Ovary (tissue), 9 donors: ENCODE results near the gene ONECUT3. TPM values are rescaled to one million over a fixed set of nuclear protein-coding genes. Genes with fewer than 3 reads are reported as not detected.
A peak's percentile ranks its signal among the peaks of the same experiment; 100 is the strongest.

ENCODE experiments used
- DNase-seq, 5 donors: peaks; one replicate each; pipeline ENCODE4 v3.0.0-alpha.2; 2019 to 2020
- H3K27ac ChIP-seq, 2 donors: fragments of 200-600 bp; one replicate each; pipeline versions ENCODE4 v1.5.1 to v1.8.0; 2019 to 2022
- H3K27me3 ChIP-seq: fragments of 200-600 bp; one replicate; pipeline ENCODE4 v1.8.0; 2022
- H3K36me3 ChIP-seq: fragments of 200-600 bp; sonication (generic); one replicate; pipeline ENCODE4 v1.5.1; 2019
- H3K4me1 ChIP-seq: one replicate; pipeline ENCODE4 v1.8.1; 2013; ENCODE audit warnings: mild to moderate bottlenecking, moderate library complexity; ENCODE audit not compliant: insufficient read depth
- H3K4me3 ChIP-seq: fragments of 200-600 bp; sonication (generic); one replicate; pipeline ENCODE4 v1.5.1; 2017
- H3K9me3 ChIP-seq, 2 donors: fragments of 200-600 bp in 1 of 2; sonication (generic) in 1 of 2; one replicate each; pipeline versions ENCODE4 v1.5.1 to v1.8.1; 2013 to 2019; ENCODE audit warnings: mild to moderate bottlenecking in 1 of 2, moderate library complexity in 1 of 2
- EP300 ChIP-seq: sonication (generic); formaldehyde crosslinking; IDR thresholded peaks from one replicate; pipeline ENCODE4 v1.6.1; 2017; ENCODE audit warnings: antibody characterized with exemption
- POLR2A ChIP-seq: fragments of 450-650 bp; IDR thresholded peaks from one replicate; pipeline ENCODE4 v1.6.1; 2017; ENCODE audit warnings: antibody characterized with exemption, mild to moderate bottlenecking, moderate library complexity
- WGBS, 3 donors: extraction: QIAGEN DNeasy Blood & Tissue Kit in 1 of 3; methylation state at CpG; one replicate each; pipeline versions ENCODE4 v1.1.5 to v1.1.7; 2013 to 2017; 5-methylcytosine and 5-hydroxymethylcytosine counted together
- intact Hi-C, 4 donors: fragments of 100-400 bp; cut with DNase I; formaldehyde crosslinking; loops; one replicate each; pipeline versions ENCODE4 v1.11.0 to v1.15.1; 2022 to 2023
- polyA plus RNA-seq, 2 donors: library from polyadenylated mRNA; stranded (reverse); fragments of 200-250 nt in 1 of 2; fragments of 350-450 nt in 1 of 2; fragmentation: Illumina TruSeq in 1 of 2; extraction: RNeasy Lipid Tissue Mini Kit (QIAGEN cat#74804) in 1 of 2; gene quantifications; one replicate each; pipeline ENCODE4 v1.2.3, GENCODE V29; 2013 to 2014
- total RNA-seq, 7 donors: library from RNA; depleted of rRNA in 2 of 7; stranded (reverse); fragments of >200 nt in 2 of 7; fragmentation: NEBNext Ultra II Directional in 3 of 7; extraction: Animal tissue kit (Norgen Biotek cat#: 25700) in 3 of 7; gene quantifications; one replicate each; pipeline versions ENCODE4 v1.1.0 to v1.2.4, GENCODE V29; 2016 to 2023
- TF ChIP-seq, protein P1 (sequence below), 3 donors: fragments of 450-650 bp in 2 of 3; fragments of 200-600 bp in 1 of 3; IDR thresholded peaks; one replicate each; pipeline versions ENCODE4 v1.5.1 to v1.8.0; 2016 to 2022; ENCODE audit warnings: antibody characterized with exemption in 3 of 3, mild to moderate bottlenecking in 1 of 3
- donor health status: DM: no; HTN: no; CAD: no; lungs with moderate emphysema.
- donor health status: DM: no; HTN: no; CAD: no.
- donor health status: Bipolar disorder and iron deficiency.
- donor health status: DM: yes; HTN: yes; CAD: no.
- donor health status: DM: no; HTN: no; CAD: no.
- donor health status: DM: yes; HTN: yes; CAD: no.

ONECUT3 gene
- total and polyA plus RNA-seq, 9 donors, result 0.05 TPM; not detected in 8

DNA sequence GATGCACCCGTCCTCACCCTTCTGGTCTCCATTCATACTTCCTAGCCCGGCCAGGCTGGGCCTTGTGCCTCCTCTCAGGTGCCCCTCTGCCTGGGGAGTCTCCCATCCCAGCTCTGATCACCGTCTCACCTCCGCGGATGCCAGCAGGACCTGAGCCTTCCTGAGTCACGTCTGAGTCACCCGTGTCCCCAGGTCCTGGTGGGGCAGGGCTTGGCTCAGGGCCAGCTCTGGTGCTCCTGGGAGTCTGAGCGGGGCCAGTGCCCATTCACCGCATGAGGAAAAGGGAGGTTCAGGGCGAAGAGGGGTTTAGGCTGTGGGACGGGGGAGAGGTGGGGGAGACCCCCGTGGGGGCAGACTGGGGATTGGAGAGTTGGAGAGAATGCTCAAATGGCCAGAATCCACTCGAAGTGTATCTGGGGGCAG is 58.2 kb downstream of the ONECUT3 start:
- Histone ChIP-seq H3K4me1 (peaks cover 5% of the 10 kb centered on the region), H3K36me3 (no peaks in the 10 kb centered on the region), H3K27ac (peak overlapping the region; percentile 47 to 77), H3K9me3 (no peaks in the 10 kb centered on the region), H3K4me3 (no peak overlapping the region), H3K27me3 (no peaks in the 10 kb centered on the region)
- 24 to 30% (median 29%) methylated on average over 13 of the region's 13 CpGs for WGBS, 3 donors
- TF ChIP-seq POLR2A, result no peak
- TF ChIP-seq EP300, result no peak
- TF ChIP-seq, protein P1, sequence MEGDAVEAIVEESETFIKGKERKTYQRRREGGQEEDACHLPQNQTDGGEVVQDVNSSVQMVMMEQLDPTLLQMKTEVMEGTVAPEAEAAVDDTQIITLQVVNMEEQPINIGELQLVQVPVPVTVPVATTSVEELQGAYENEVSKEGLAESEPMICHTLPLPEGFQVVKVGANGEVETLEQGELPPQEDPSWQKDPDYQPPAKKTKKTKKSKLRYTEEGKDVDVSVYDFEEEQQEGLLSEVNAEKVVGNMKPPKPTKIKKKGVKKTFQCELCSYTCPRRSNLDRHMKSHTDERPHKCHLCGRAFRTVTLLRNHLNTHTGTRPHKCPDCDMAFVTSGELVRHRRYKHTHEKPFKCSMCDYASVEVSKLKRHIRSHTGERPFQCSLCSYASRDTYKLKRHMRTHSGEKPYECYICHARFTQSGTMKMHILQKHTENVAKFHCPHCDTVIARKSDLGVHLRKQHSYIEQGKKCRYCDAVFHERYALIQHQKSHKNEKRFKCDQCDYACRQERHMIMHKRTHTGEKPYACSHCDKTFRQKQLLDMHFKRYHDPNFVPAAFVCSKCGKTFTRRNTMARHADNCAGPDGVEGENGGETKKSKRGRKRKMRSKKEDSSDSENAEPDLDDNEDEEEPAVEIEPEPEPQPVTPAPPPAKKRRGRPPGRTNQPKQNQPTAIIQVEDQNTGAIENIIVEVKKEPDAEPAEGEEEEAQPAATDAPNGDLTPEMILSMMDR (IDR thresholded peaks at IDR 0.05), result no peak
- intact Hi-C loops, result loop anchor here in 1 of 4 donors (10.0 kb wide), 1 partner anchor 267 kb away; no protein-coding TSS in a partner anchor
- peak; percentile 62 to 74 (median 74) for DNase-seq

DNA sequence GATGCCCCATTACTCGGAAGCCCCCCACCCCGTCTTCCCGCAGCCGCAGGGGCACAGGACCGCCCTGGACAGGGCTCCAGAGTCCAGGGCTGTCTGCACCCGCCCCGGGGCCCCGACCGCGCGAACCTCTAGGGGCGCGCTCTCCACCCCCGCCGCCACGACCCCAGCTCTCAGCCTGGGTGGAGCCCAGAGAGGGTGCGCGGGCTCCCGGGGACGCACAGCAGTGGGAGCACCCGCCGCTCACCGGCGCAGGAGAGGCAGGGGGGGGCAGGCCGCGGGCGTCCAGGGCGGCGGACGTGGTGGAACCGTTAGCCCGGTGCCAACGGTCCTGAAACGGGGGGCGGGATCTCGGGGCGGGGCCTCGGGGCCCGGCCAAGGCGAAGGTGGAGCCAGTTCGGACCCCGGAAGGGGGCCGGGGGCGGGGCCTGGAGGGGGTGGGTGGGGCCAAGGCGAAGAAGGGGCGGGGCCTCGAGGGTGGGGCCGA is 58.7 kb downstream of the ONECUT3 start, which contains the start of gene ATP8B3:
Gene ATP8B3 (minus strand): TSS at position 335 of the 484 bp plus-strand sequence. CDS start 540 bp downstream, outside the sequence.
- no peak for DNase-seq
- intact Hi-C loops, result loop anchor here in 1 of 4 donors (10.0 kb wide), 1 partner anchor 267 kb away; no protein-coding TSS in a partner anchor
- Histone ChIP-seq H3K4me3 (peak within 1 kb of the TSS; percentile 46), H3K36me3 (no peaks in the 10 kb centered on the region), H3K4me1 (peaks cover 5% of the 10 kb centered on the region), H3K27me3 (no peaks in the 10 kb centered on the region), H3K9me3 (no peaks in the 10 kb centered on the region), H3K27ac (peak within 1 kb of the TSS; percentile 77 to 80)
- TF ChIP-seq, protein P1 (IDR thresholded peaks at IDR 0.05), result no peak
- TF ChIP-seq EP300 (no peak), POLR2A (no peak)
- WGBS, 3 donors, result 2 to 6% (median 4%) methylated on average over 16 to 48 of the region's 48 CpGs

DNA sequence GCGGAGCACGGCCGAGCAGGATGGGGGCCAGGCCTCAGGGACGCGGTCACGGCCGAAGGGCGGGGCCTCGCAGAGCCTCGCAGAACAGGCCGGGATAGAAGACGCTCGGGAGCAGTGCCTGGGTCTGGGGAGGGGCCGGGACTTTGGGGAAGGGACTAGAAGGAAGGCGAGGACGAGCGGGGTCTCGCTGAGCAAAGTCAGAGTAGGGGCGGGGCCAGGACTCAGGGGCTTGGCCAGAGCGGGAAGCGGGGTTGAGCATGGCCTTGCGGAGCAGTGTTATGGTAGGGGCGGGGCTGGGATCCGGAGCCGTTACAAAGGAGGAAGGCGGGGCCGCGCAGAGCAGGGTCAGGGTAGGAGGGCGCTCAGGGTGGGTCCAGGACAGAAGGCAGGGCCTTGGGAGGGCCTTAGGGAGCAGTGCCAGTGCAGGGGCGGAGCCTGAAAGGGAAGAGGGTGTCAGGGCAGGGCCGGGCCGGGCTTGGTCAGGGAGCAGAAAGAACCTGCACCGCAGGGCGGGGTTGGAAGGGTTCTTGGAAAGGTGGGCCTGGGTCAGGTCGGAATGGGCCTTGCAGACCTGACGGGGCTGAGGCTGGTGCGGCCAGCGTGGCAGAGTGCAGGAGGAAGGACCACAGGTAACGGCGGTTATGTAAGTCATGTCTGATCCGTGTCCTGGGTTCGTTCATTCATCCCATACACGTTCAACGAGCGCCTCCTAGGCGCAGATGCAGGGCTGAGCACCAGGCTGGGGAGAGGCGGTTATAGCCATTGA is 59.3 kb downstream of the ONECUT3 start:
- no peak for TF ChIP-seq EP300
- TF ChIP-seq, protein P1 (IDR thresholded peaks at IDR 0.05), result peak in 1 of 3 donors; percentile 36
- TF ChIP-seq POLR2A, result peak; percentile 28
- peak; percentile 90 to 94 (median 91) for DNase-seq
- Histone ChIP-seq H3K4me1 (peaks cover 5% of the 10 kb centered on the region), H3K27me3 (no peaks in the 10 kb centered on the region), H3K4me3 (peak overlapping the region; percentile 46), H3K9me3 (no peaks in the 10 kb centered on the region), H3K27ac (peak overlapping the region; percentile 77 to 80), H3K36me3 (no peaks in the 10 kb centered on the region)
- WGBS, 3 donors, result 0 to 1% (median 0%) methylated on average over 47 of the region's 47 CpGs
- intact Hi-C loops, result loop anchor here in 1 of 4 donors (10.0 kb wide), 1 partner anchor 268 kb away; no protein-coding TSS in a partner anchor

DNA sequence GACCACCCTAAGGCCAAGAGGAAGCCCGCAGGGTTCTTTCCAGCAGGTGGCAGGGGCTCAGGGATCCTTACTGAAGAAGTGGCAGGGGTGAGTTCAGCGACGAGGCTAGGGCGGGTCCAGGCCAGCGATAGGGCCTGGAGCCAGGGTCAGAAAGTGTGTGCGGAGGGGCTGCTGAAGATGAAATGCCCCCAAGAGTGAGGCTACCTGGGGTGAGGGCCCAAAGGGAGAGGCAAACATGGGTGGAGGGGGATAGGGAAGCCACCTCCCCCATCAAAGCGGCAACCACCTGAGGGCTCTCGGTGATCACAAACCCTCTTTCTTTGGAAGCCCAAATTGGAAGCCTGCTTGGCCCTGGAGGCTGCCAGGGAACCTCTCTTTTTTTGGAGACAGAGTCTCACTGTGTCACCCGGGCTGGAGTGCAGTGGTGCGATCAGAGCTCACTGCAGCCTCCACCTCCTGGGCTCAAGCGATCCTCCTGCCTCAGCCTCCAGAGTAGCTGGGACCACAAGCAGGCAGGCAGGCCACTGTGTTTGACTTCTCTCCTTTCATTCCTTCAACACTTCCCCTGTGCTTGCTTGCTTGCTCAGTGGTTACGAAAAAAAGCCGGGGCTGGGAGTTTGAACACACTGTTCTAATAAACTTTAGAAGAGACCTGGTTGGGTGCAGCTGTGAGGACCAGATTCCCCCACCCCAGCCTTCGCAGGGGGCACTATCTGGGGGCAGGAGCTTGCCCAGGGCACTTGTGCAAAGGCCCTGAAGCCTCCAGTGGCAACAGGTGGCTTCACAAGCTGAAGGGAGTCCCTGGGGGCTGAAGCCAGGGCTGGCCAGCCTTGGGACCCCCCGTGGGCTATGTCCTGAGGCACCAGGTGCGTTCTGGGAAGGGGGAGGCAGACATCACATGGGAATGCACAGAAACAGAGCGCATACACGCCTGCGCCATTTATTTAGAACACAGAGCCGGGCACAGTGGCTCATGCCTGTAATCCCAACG is 60.2 kb downstream of the ONECUT3 start:
- no peaks in the 10 kb centered on the region for H3K27me3 ChIP-seq
- peak overlapping the region; percentile 46 for H3K4me3 ChIP-seq
- peak overlapping the region in 1 of 2 donors; percentile 80 for H3K27ac ChIP-seq
- TF ChIP-seq EP300 (no peak), POLR2A (no peak)
- TF ChIP-seq, protein P1 (IDR thresholded peaks at IDR 0.05), result peak in 1 of 3 donors; percentile 34
- H3K9me3 ChIP-seq, result no peaks in the 10 kb centered on the region
- intact Hi-C loops, result loop anchor here in 1 of 4 donors (10.0 kb wide), 1 partner anchor 269 kb away; no protein-coding TSS in a partner anchor
- WGBS, 3 donors, result 60 to 70% (median 63%) methylated on average over 21 of the region's 21 CpGs
- peaks cover 5% of the 10 kb centered on the region for H3K4me1 ChIP-seq
- no peaks in the 10 kb centered on the region for H3K36me3 ChIP-seq
- DNase-seq, result peak in 2 of 5 donors; percentile 30 to 43
